H1 (cell line): ENCODE measurements around the gene HNF1B. TPM values are rescaled to one million over a fixed set of nuclear protein-coding genes. Genes with fewer than 3 reads are reported as not detected.

Experiments
- CTCF ChIA-PET: fragments of 300-600 bp; sonication (Branson Sonifier 250); formaldehyde crosslinking; loops from one replicate; lab custom pipeline; 2021; ENCODE audit not compliant: partially characterized antibody; lab: Charles Lee
- POLR2A ChIA-PET: fragments of 300-600 bp; sonication (Branson Sonifier 250); formaldehyde crosslinking; loops from one replicate; lab custom pipeline; 2021; ENCODE audit warnings: inconsistent platforms; ENCODE audit not compliant: partially characterized antibody; lab: Charles Lee
- DNase-seq, 2 experiments: peaks; one replicate each; pipeline versions ENCODE4 v3.0.0 to v3.0.0-alpha.2; 2010 to 2022; ENCODE audit warnings: low spot score in 2 of 2, low read depth in 1 of 2, mixed read lengths in 1 of 2
- FAIRE-seq: peaks from 2 replicates; lab custom pipeline; 2011; peaks lifted over from hg19 to GRCh38; lab: Jason Lieb, UNC
- H2AFZ ChIP-seq: 2 replicates; pipeline ENCODE4 v1.8.1; 2012; ENCODE audit warnings: low read length, inconsistent platforms
- H2AK5ac ChIP-seq: 2 replicates; pipeline ENCODE4 v1.6.1; 2013; ENCODE audit warnings: low read depth, low read length
- H2BK120ac ChIP-seq: replicated peaks from 2 replicates; pipeline ENCODE3; 2013; ENCODE audit warnings: low read depth, low read length, inconsistent platforms
- H2BK12ac ChIP-seq: 2 replicates; pipeline ENCODE4 v1.6.1; 2013; ENCODE audit warnings: low read depth, low read length
- H2BK15ac ChIP-seq: 2 replicates; pipeline ENCODE4 v1.6.1; 2013; ENCODE audit warnings: low read length
- H2BK20ac ChIP-seq: 2 replicates; pipeline ENCODE4 v1.6.1; 2013; ENCODE audit warnings: low read length
- H2BK5ac ChIP-seq: 2 replicates; pipeline ENCODE4 v1.6.1; 2013; ENCODE audit warnings: low read depth, low read length
- H3K14ac ChIP-seq: 2 replicates; pipeline ENCODE4 v1.6.1; 2013; ENCODE audit warnings: inconsistent platforms; ENCODE audit not compliant: insufficient read length
- H3K18ac ChIP-seq: 2 replicates; pipeline ENCODE4 v1.6.1; 2013; ENCODE audit warnings: low read length; ENCODE audit errors: extremely low read depth
- H3K23ac ChIP-seq: 2 replicates; pipeline ENCODE4 v1.6.1; 2013; ENCODE audit warnings: inconsistent platforms; ENCODE audit not compliant: insufficient read length
- H3K23me2 ChIP-seq: 2 replicates; pipeline ENCODE4 v1.6.1; 2013; ENCODE audit warnings: low read depth, low read length
- H3K27ac ChIP-seq: 2 replicates; pipeline ENCODE4 v1.6.1; 2011; ENCODE audit warnings: low read depth, low read length, inconsistent platforms
- H3K27me3 ChIP-seq, 4 experiments: replicated peaks in 1 of 4; 1 replicate in 1 of 4; 2 replicates in 3 of 4; pipeline versions ENCODE4 v1.6.1 to v1.8.1; 2011 to 2013; ENCODE audit warnings: low read length in 3 of 4, mild to moderate bottlenecking in 3 of 4, inconsistent platforms in 2 of 4, mixed read lengths in 2 of 4, moderate library complexity in 1 of 4; ENCODE audit not compliant: control insufficient read depth in 3 of 4, insufficient read depth in 3 of 4; ENCODE audit errors: extremely low read depth in 1 of 4
- H3K36me3 ChIP-seq, 4 experiments: 2 replicates each; pipeline versions ENCODE4 v1.6.1 to v1.8.1; 2011 to 2013; ENCODE audit warnings: mild to moderate bottlenecking in 4 of 4, low read length in 3 of 4, moderate library complexity in 2 of 4, control low read depth in 1 of 4, inconsistent platforms in 1 of 4; ENCODE audit not compliant: insufficient read depth in 4 of 4, control insufficient read depth in 2 of 4
- H3K4ac ChIP-seq: replicated peaks from 2 replicates; pipeline ENCODE3; 2013; ENCODE audit warnings: low read length, low read depth, mixed read lengths, inconsistent platforms; ENCODE audit not compliant: insufficient read length
- H3K4me1 ChIP-seq, 4 experiments: replicated peaks in 1 of 4; 1 replicate in 1 of 4; 2 replicates in 3 of 4; pipeline versions ENCODE4 v1.6.1 to v1.8.1; 2011 to 2013; ENCODE audit warnings: low read length in 3 of 4, inconsistent platforms in 2 of 4, mixed read lengths in 1 of 4; ENCODE audit not compliant: insufficient read depth in 4 of 4, control insufficient read depth in 3 of 4
- H3K4me2 ChIP-seq, 2 experiments: 2 replicates each; pipeline versions ENCODE4 v1.6.1 to v1.8.1; 2011 to 2013; ENCODE audit warnings: low read depth in 2 of 2, low read length in 2 of 2, control low read depth in 1 of 2, inconsistent platforms in 1 of 2, mild to moderate bottlenecking in 1 of 2; ENCODE audit not compliant: insufficient read depth in 1 of 2
- H3K4me3 ChIP-seq, 4 experiments: fragments of 200-600, 300-600 bp in 1 of 4; sonication (generic), shearing (Covaris generic), sonication (Bioruptor Twin) in 1 of 4; 2 replicates each; pipeline versions ENCODE4 v1.5.1 to v1.8.1; 2011 to 2016; ENCODE audit warnings: low read length in 4 of 4, low read depth in 3 of 4, control low read depth in 2 of 4, inconsistent platforms in 2 of 4, mild to moderate bottlenecking in 2 of 4, mixed read lengths in 1 of 4, moderate library complexity in 1 of 4; ENCODE audit not compliant: insufficient read depth in 2 of 4; ENCODE audit errors: extremely low read depth in 1 of 4
- H3K56ac ChIP-seq: replicated peaks from 2 replicates; pipeline ENCODE3; 2013; ENCODE audit warnings: low read depth, mild to moderate bottlenecking, mixed read lengths, low read length, inconsistent platforms; ENCODE audit not compliant: insufficient read length
- H3K79me1 ChIP-seq: 2 replicates; pipeline ENCODE4 v1.6.1; 2013; ENCODE audit warnings: low read depth, low read length, control low read depth
- H3K79me2 ChIP-seq, 2 experiments: 2 replicates each; pipeline versions ENCODE4 v1.6.1 to v1.8.1; 2012 to 2013; ENCODE audit warnings: low read length in 2 of 2, mild to moderate bottlenecking in 2 of 2, inconsistent platforms in 1 of 2; ENCODE audit not compliant: insufficient read depth in 2 of 2, control insufficient read depth in 1 of 2
- H3K9ac ChIP-seq, 4 experiments: replicated peaks in 1 of 4; 1 replicate in 1 of 4; 2 replicates in 3 of 4; pipeline versions ENCODE4 v1.6.1 to v1.8.1; 2011 to 2013; ENCODE audit warnings: low read depth in 3 of 4, low read length in 3 of 4, control low read depth in 2 of 4, mild to moderate bottlenecking in 2 of 4, moderate library complexity in 2 of 4, inconsistent platforms in 1 of 4; ENCODE audit errors: extremely low read depth in 1 of 4
- H3K9me3 ChIP-seq, 2 experiments: 2 replicates each; pipeline versions ENCODE4 v1.6.1 to v1.8.1; 2012 to 2013; ENCODE audit warnings: mild to moderate bottlenecking in 2 of 2, moderate library complexity in 2 of 2, control low read depth in 1 of 2, inconsistent platforms in 1 of 2, low read depth in 1 of 2, low read length in 1 of 2, mixed read lengths in 1 of 2; ENCODE audit not compliant: insufficient read depth in 2 of 2
- H4K20me1 ChIP-seq, 2 experiments: replicated peaks in 1 of 2; 2 replicates each; pipeline versions ENCODE3 to v1.8.1; 2011 to 2013; ENCODE audit warnings: inconsistent platforms in 2 of 2, low read length in 2 of 2, mild to moderate bottlenecking in 1 of 2; ENCODE audit not compliant: insufficient read depth in 2 of 2, control insufficient read depth in 1 of 2
- H4K5ac ChIP-seq: 2 replicates; pipeline ENCODE4 v1.6.1; 2013; ENCODE audit warnings: low read length, low read depth, mixed read lengths, inconsistent platforms; ENCODE audit not compliant: insufficient read length
- H4K8ac ChIP-seq: 2 replicates; pipeline ENCODE4 v1.8.0; 2013; ENCODE audit warnings: mild to moderate bottlenecking, moderate library complexity, low read length, inconsistent platforms; ENCODE audit not compliant: insufficient read depth; ENCODE audit errors: extremely low read depth
- H4K91ac ChIP-seq: replicated peaks from 2 replicates; pipeline ENCODE3; 2013; ENCODE audit warnings: low read length, mixed read lengths, inconsistent platforms; ENCODE audit not compliant: insufficient read length
- KDM4A ChIP-seq: IDR thresholded peaks from one replicate; pipeline ENCODE4 v1.7.1; 2012; ENCODE audit warnings: low read depth, mild to moderate bottlenecking, moderate library complexity, low read length, inconsistent platforms; ENCODE audit not compliant: severe bottlenecking
- WGBS, 2 experiments: shearing (Covaris generic) in 1 of 2; methylation state at CpG; one replicate each; pipeline versions ENCODE4 v1.1.6 to v1.1.7; 2013 to 2015; ENCODE audit warnings: low lambda C conversion rate in 2 of 2, mixed read lengths in 2 of 2, inconsistent platforms in 1 of 2, low coverage in 1 of 2, missing lambda C conversion rate in 1 of 2; ENCODE audit not compliant: insufficient replicate concordance in 2 of 2, insufficient coverage in 1 of 2, insufficient read length in 1 of 2; ENCODE audit errors: extremely low coverage in 1 of 2, missing lambda C conversion rate in 1 of 2; 5-methylcytosine and 5-hydroxymethylcytosine counted together
- polyA plus RNA-seq, 7 experiments: library from polyadenylated mRNA; depleted of rRNA in 3 of 7; stranded (reverse) in 5 of 7; unstranded in 2 of 7; fragments of >200 nt in 5 of 7; fragments of 200-250 nt in 2 of 7; gene quantifications; 1 replicate in 5 of 7; 2 replicates in 1 of 7; 4 replicates in 1 of 7; pipeline versions ENCODE4 v1.2.1 to v1.2.3, GENCODE V29; 2011 to 2013; ENCODE audit warnings: missing spikeins in 2 of 7, mixed read lengths in 2 of 7
- total RNA-seq: library from RNA; stranded (reverse); fragmentation: NEBNext Ultra II Directional; extraction: Animal tissue kit (Norgen Biotek cat#: 25700); gene quantifications from 2 replicates; pipeline ENCODE4 v1.2.1, GENCODE V29; 2021

HNF1B gene
- total and polyA plus RNA-seq, 2 of the 8 experiments (the other 6 are each of a cell fraction or from before 2014, with no cell fraction given): 0.13 to 0.30 TPM

GRCh38 chr17:37708616-37709212, 36.1 kb downstream of the HNF1B start:
- DNase-seq: no peak
- Histone ChIP-seq H3K23me2 (no peaks in the 10 kb centered on the region), H2BK5ac (no peak overlapping the region), H3K27me3 (no peaks in the 10 kb centered on the region; a peak in 1 of 7 replicates), H2BK12ac (peak overlapping the region; percentile 42; the same call in 1 of the 2 replicates), H3K27ac (no peak overlapping the region), H4K20me1 (no peaks in the 10 kb centered on the region), H3K18ac (no peak overlapping the region), H3K23ac (no peak overlapping the region), H3K79me2 (no peaks in the 10 kb centered on the region), H4K8ac (0 out of 2 replicates have a peak overlapping the region, but pooled peaks have one; percentile 68), H3K36me3 (no peaks in the 10 kb centered on the region), H3K14ac (no peak overlapping the region), H3K4me3 (no peak overlapping the region), H4K5ac (no peak overlapping the region), H3K4ac (no peak overlapping the region), H3K9me3 (no peaks in the 10 kb centered on the region), H3K79me1 (no peaks in the 10 kb centered on the region), H3K56ac (no peak overlapping the region), H2BK15ac (no peak overlapping the region), H4K91ac (no peak overlapping the region), H2AFZ (no peak overlapping the region), H3K4me1 (peaks cover 2 to 5% (median 2%) of the 10 kb centered on the region in 4 experiments; a peak in 5 of 7 replicates), H3K9ac (no peak overlapping the region), H2AK5ac (no peak overlapping the region), H2BK120ac (no peak overlapping the region), H2BK20ac (no peak overlapping the region), H3K4me2 (no peak overlapping the region)
- WGBS, 2 experiments: 90% methylated on average over 8 of the region's 8 CpGs; no CpG with 5 or more reads in 1 of the 2 experiments
- POLR2A ChIA-PET: interaction anchor here (0.6 kb wide), 1 partner anchor 21 kb away, joined by 3 read pairs; no protein-coding TSS in a partner anchor
- CTCF ChIA-PET: interaction anchor here (0.6 to 1.4 kb wide), 4 partner anchors 38 to 108 kb away, joined by 3 to 6 read pairs (median 4); no protein-coding TSS in a partner anchor
- no peak for TF ChIP-seq KDM4A
- FAIRE-seq: no peak
